WTC11 (cell line): Measurements from ENCODE around the gene CFAP68. TPM values are rescaled to one million over a fixed set of nuclear protein-coding genes. Genes with fewer than 3 reads are reported as not detected.

Experiments used
- ATAC-seq: fragments of 200-7000 bp; cut with Tn5 transposase; 2 replicates; pipeline ENCODE4 v1.10.0; 2021; ENCODE audit warnings: mild to moderate bottlenecking, moderate library complexity
- CTCF ChIA-PET: fragments of 300-600 bp; sonication (Branson Sonifier 250); formaldehyde crosslinking; loops from one replicate; lab custom pipeline; 2021; ENCODE audit warnings: antibody characterized with exemption; lab: Charles Lee
- POLR2A ChIA-PET: fragments of 350-600 bp; sonication (Branson Sonifier 250); formaldehyde crosslinking; loops from one replicate; lab custom pipeline; 2021; ENCODE audit warnings: antibody characterized with exemption; lab: Charles Lee
- DNase-seq: peaks from one replicate; pipeline ENCODE4 v3.0.0; 2021; ENCODE audit warnings: low spot score
- H3K27ac Mint-ChIP-seq: 2 replicates; pipeline ENCODE4 v1.8.0; 2021; ENCODE audit warnings: mixed read lengths
- H3K27me3 Mint-ChIP-seq: 2 replicates; pipeline ENCODE4 v1.8.0; 2021; ENCODE audit warnings: low read depth, mild to moderate bottlenecking, moderate library complexity, mixed read lengths
- H3K36me3 Mint-ChIP-seq: 2 replicates; pipeline ENCODE4 v1.8.0; 2021; ENCODE audit warnings: mixed read lengths
- H3K4me1 Mint-ChIP-seq: 2 replicates; pipeline ENCODE4 v1.8.0; 2022; ENCODE audit warnings: mixed read lengths
- H3K4me3 Mint-ChIP-seq: 2 replicates; pipeline ENCODE4 v1.8.0; 2021; ENCODE audit warnings: mild to moderate bottlenecking, moderate library complexity, mixed read lengths
- H3K9me3 Mint-ChIP-seq: 2 replicates; pipeline ENCODE4 v1.8.0; 2021; ENCODE audit warnings: mixed read lengths
- CBFB ChIP-seq: sonication (generic); formaldehyde crosslinking; IDR thresholded peaks from 2 replicates; pipeline ENCODE4 v1.8.1; 2022; ENCODE audit warnings: mild to moderate bottlenecking, low read depth, missing genetic modification reagents
- ELF4 ChIP-seq: sonication (generic); formaldehyde crosslinking; IDR thresholded peaks from 2 replicates; pipeline ENCODE4 v1.8.1; 2022; ENCODE audit warnings: low read depth, mild to moderate bottlenecking, moderate library complexity, missing genetic modification reagents
- EMX1 ChIP-seq: fragments of 250-450 bp; sonication (Bioruptor Pico); IDR thresholded peaks from 2 replicates; pipeline ENCODE4 v1.8.0; 2021; ENCODE audit warnings: mild to moderate bottlenecking
- ETV6 ChIP-seq: sonication (generic); formaldehyde crosslinking; IDR thresholded peaks from 2 replicates; pipeline ENCODE4 v1.8.1; 2022; ENCODE audit warnings: mild to moderate bottlenecking, missing genetic modification reagents
- FOXP1 ChIP-seq: sonication (generic); formaldehyde crosslinking; IDR thresholded peaks from 2 replicates; pipeline ENCODE4 v1.8.0; 2022; ENCODE audit warnings: missing genetic modification reagents, mild to moderate bottlenecking, moderate library complexity, borderline replicate concordance
- GTF2I ChIP-seq: fragments of 250-450 bp; sonication (Bioruptor Pico); conservative IDR thresholded peaks from 2 replicates; pipeline ENCODE4 v1.4.0; 2021; ENCODE audit warnings: mild to moderate bottlenecking
- MXD4 ChIP-seq: fragments of 250-450 bp; sonication (Bioruptor Pico); IDR thresholded peaks from 2 replicates; pipeline ENCODE4 v1.8.0; 2021; ENCODE audit warnings: mild to moderate bottlenecking, moderate library complexity, borderline replicate concordance
- MYBL2 ChIP-seq: sonication (generic); formaldehyde crosslinking; IDR thresholded peaks from 2 replicates; pipeline ENCODE4 v1.8.1; 2023; ENCODE audit warnings: mild to moderate bottlenecking, moderate library complexity, missing genetic modification reagents
- NFYB ChIP-seq: sonication (generic); formaldehyde crosslinking; conservative IDR thresholded peaks from 2 replicates; pipeline ENCODE4 v1.8.0; 2022; ENCODE audit warnings: low read depth, missing genetic modification reagents
- NR1H2 ChIP-seq: sonication (generic); formaldehyde crosslinking; IDR thresholded peaks from 2 replicates; pipeline ENCODE4 v1.9.0; 2021; ENCODE audit warnings: mild to moderate bottlenecking, moderate library complexity, missing genetic modification reagents
- NR3C1 ChIP-seq: sonication (generic); formaldehyde crosslinking; conservative IDR thresholded peaks from 2 replicates; pipeline ENCODE4 v1.8.1; 2023; ENCODE audit warnings: low read depth, mild to moderate bottlenecking, missing genetic modification reagents
- OVOL2 ChIP-seq: fragments of 250-450 bp; sonication (Bioruptor Pico); IDR thresholded peaks from 2 replicates; pipeline ENCODE4 v1.9.0; 2021; ENCODE audit warnings: mild to moderate bottlenecking, borderline replicate concordance
- PRRX2 ChIP-seq: fragments of 250-450 bp; sonication (Bioruptor Pico); IDR thresholded peaks from 2 replicates; pipeline ENCODE4 v1.8.0; 2021; ENCODE audit warnings: mild to moderate bottlenecking
- SMAD4 ChIP-seq: sonication (generic); formaldehyde crosslinking; IDR thresholded peaks from 2 replicates; pipeline ENCODE4 v1.8.0; 2022; ENCODE audit warnings: mild to moderate bottlenecking, missing genetic modification reagents
- SP1 ChIP-seq: sonication (generic); formaldehyde crosslinking; conservative IDR thresholded peaks from 2 replicates; pipeline ENCODE4 v1.8.1; 2022; ENCODE audit warnings: missing genetic modification reagents
- TCF7 ChIP-seq: sonication (generic); formaldehyde crosslinking; IDR thresholded peaks from 2 replicates; pipeline ENCODE4 v1.8.0; 2022; ENCODE audit warnings: mild to moderate bottlenecking, low read depth, missing genetic modification reagents, moderate library complexity
- ZNF219 ChIP-seq: sonication (generic); formaldehyde crosslinking; IDR thresholded peaks from 2 replicates; pipeline ENCODE4 v1.8.0; 2023; ENCODE audit warnings: missing genetic modification reagents, mild to moderate bottlenecking, borderline replicate concordance
- ZNF317 ChIP-seq: sonication (generic); formaldehyde crosslinking; IDR thresholded peaks from 2 replicates; pipeline ENCODE4 v1.8.1; 2023; ENCODE audit warnings: low read depth, mild to moderate bottlenecking, moderate library complexity, missing genetic modification reagents, borderline replicate concordance
- total RNA-seq: library from RNA; stranded (reverse); gene quantifications from 3 replicates; pipeline ENCODE4 v1.2.3, GENCODE V29; 2021
- TF ChIP-seq, protein P1 (sequence below): fragments of 250-450 bp; sonication (Bioruptor Pico); IDR thresholded peaks from 2 replicates; pipeline ENCODE4 v1.8.0; 2021; ENCODE audit warnings: mild to moderate bottlenecking
- TF ChIP-seq, protein P2 (sequence below): sonication (generic); formaldehyde crosslinking; IDR thresholded peaks from 2 replicates; pipeline ENCODE4 v1.8.1; 2022; ENCODE audit warnings: mild to moderate bottlenecking, moderate library complexity, missing genetic modification reagents
- TF ChIP-seq, protein P3 (sequence below): sonication (generic); formaldehyde crosslinking; IDR thresholded peaks from 2 replicates; pipeline ENCODE4 v1.8.1; 2022; ENCODE audit warnings: mild to moderate bottlenecking, missing genetic modification reagents, moderate library complexity, borderline replicate concordance
- TF ChIP-seq, protein P4 (sequence below): sonication (generic); formaldehyde crosslinking; conservative IDR thresholded peaks from 2 replicates; pipeline ENCODE4 v1.8.1; 2023; ENCODE audit warnings: mild to moderate bottlenecking, low read depth, missing genetic modification reagents, moderate library complexity
- TF ChIP-seq, protein P5 (sequence below): sonication (generic); formaldehyde crosslinking; IDR thresholded peaks from 2 replicates; pipeline ENCODE4 v1.8.0; 2023; ENCODE audit warnings: missing genetic modification reagents

The CFAP68 gene
- total RNA-seq, 1 experiment from 2014 or later, result 18.7 TPM

DNA sequence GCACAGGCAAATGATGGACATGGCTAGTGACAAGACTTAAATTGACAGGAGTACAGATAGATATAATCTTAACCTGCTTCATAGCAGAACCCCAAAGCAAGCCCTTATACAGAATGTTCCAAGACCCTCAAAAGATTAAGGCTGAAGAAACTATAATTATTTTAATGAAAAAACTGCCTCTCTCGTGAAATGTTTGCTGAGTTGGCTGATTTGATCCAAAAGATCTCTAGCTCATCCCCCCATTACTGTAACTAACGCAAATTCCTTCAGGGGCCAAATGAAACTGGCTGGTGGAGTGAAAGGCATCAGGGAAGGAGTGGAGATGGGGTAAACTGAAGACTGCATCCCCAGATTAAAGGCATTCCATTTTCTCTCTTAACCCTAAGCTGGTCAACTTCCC is 27.2 kb upstream of the CFAP68 start (continued):
- TF ChIP-seq, protein P1, sequence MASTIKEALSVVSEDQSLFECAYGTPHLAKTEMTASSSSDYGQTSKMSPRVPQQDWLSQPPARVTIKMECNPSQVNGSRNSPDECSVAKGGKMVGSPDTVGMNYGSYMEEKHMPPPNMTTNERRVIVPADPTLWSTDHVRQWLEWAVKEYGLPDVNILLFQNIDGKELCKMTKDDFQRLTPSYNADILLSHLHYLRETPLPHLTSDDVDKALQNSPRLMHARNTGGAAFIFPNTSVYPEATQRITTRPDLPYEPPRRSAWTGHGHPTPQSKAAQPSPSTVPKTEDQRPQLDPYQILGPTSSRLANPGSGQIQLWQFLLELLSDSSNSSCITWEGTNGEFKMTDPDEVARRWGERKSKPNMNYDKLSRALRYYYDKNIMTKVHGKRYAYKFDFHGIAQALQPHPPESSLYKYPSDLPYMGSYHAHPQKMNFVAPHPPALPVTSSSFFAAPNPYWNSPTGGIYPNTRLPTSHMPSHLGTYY (CRISPR knock-in tag), result no peak
- TF ChIP-seq, protein P2, sequence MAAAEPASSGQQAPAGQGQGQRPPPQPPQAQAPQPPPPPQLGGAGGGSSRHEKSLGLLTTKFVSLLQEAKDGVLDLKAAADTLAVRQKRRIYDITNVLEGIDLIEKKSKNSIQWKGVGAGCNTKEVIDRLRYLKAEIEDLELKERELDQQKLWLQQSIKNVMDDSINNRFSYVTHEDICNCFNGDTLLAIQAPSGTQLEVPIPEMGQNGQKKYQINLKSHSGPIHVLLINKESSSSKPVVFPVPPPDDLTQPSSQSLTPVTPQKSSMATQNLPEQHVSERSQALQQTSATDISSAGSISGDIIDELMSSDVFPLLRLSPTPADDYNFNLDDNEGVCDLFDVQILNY, result no peak
- TF ChIP-seq ETV6 (CRISPR knock-in tag), result no peak
- no peak for TF ChIP-seq ZNF219 (CRISPR knock-in tag)
- no peak for TF ChIP-seq TCF7 (CRISPR knock-in tag)
- TF ChIP-seq EMX1 (CRISPR knock-in tag), result no peak
- no peak for TF ChIP-seq ELF4 (CRISPR knock-in tag)
- no peak for TF ChIP-seq SMAD4 (CRISPR knock-in tag)
- no peak for TF ChIP-seq NR1H2 (CRISPR knock-in tag)

DNA sequence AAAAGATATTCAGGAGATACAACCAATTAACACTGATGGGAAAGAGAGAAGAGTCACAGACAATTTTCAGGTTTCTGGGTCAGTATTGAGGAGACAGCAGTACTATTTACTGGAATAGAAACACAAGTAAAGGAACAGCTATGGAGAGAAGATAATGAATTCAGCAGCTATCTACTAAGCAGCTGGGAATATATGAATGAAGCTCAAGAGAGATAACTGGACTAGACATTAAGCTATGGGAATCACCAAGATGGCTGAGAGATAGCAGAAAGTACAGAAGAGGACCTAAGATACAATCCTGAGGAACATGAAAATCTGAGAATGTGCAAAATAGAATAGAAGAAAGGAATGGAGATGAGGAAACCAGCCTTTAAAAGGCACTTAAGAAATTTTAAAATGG is 23.8 kb upstream of the CFAP68 start:
- Mint-ChIP-seq H3K4me1 (no peaks in the 10 kb centered on the region), H3K9me3 (no peaks in the 10 kb centered on the region), H3K27me3 (no peaks in the 10 kb centered on the region), H3K36me3 (peaks cover 8% of the 10 kb centered on the region), H3K27ac (no peak overlapping the region), H3K4me3 (no peak overlapping the region)
- CTCF ChIA-PET, result interaction anchor here (1.9 kb wide), 1 partner anchor 15 kb away, joined by 6 read pairs; no protein-coding TSS in a partner anchor
- TF ChIP-seq ELF4 (CRISPR knock-in tag) (no peak), TCF7 (CRISPR knock-in tag) (no peak)
- DNase-seq (no peak), ATAC-seq (no peak)
- POLR2A ChIA-PET, result no interaction called here

DNA sequence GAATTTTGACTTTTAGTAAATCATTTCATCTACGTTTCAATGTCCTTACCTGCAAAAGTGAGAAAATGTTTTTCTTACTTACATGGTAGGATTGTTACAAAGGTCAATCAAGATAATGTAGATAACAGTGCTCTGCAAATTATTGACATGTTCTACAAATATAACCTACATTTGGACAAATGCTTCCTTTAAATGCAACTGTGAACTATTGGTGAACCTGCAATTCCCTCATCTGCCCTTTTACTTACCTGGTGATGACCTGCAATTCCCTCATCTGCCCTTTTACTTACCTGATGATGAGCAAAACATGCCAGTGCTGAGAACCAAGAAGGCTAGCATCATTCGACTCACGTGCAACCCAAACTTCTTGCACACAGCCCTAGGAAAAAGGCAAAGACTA is 19.1 kb upstream of the CFAP68 start:
- Mint-ChIP-seq H3K4me3 (no peak overlapping the region), H3K27me3 (no peaks in the 10 kb centered on the region), H3K4me1 (no peaks in the 10 kb centered on the region), H3K9me3 (no peaks in the 10 kb centered on the region), H3K27ac (no peak overlapping the region), H3K36me3 (peaks cover 7% of the 10 kb centered on the region; the same call in 1 of the 2 replicates)
- ChIA-PET CTCF (interaction anchor here (1.0 to 1.3 kb wide), 2 partner anchors 8 to 19 kb away, joined by 4 read pairs; no protein-coding TSS in a partner anchor), POLR2A (interaction anchor here (1.1 kb wide), 1 partner anchor 11 kb away, joined by 3 read pairs; no protein-coding TSS in a partner anchor)
- no peak for ATAC-seq
- TF ChIP-seq MYBL2 (CRISPR knock-in tag) (no peak), PRRX2 (no peak), CBFB (CRISPR knock-in tag) (no peak), FOXP1 (CRISPR knock-in tag) (no peak), NR3C1 (CRISPR knock-in tag) (no peak), SP1 (CRISPR knock-in tag) (no peak), ZNF317 (no peak), OVOL2 (CRISPR knock-in tag) (no peak), NFYB (no peak), MXD4 (CRISPR knock-in tag) (no peak), GTF2I (CRISPR knock-in tag) (no peak)
- TF ChIP-seq, protein P1 (CRISPR knock-in tag), result no peak
- TF ChIP-seq, protein P3, sequence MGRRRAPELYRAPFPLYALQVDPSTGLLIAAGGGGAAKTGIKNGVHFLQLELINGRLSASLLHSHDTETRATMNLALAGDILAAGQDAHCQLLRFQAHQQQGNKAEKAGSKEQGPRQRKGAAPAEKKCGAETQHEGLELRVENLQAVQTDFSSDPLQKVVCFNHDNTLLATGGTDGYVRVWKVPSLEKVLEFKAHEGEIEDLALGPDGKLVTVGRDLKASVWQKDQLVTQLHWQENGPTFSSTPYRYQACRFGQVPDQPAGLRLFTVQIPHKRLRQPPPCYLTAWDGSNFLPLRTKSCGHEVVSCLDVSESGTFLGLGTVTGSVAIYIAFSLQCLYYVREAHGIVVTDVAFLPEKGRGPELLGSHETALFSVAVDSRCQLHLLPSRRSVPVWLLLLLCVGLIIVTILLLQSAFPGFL (CRISPR knock-in tag), result no peak
- TF ChIP-seq, protein P4, sequence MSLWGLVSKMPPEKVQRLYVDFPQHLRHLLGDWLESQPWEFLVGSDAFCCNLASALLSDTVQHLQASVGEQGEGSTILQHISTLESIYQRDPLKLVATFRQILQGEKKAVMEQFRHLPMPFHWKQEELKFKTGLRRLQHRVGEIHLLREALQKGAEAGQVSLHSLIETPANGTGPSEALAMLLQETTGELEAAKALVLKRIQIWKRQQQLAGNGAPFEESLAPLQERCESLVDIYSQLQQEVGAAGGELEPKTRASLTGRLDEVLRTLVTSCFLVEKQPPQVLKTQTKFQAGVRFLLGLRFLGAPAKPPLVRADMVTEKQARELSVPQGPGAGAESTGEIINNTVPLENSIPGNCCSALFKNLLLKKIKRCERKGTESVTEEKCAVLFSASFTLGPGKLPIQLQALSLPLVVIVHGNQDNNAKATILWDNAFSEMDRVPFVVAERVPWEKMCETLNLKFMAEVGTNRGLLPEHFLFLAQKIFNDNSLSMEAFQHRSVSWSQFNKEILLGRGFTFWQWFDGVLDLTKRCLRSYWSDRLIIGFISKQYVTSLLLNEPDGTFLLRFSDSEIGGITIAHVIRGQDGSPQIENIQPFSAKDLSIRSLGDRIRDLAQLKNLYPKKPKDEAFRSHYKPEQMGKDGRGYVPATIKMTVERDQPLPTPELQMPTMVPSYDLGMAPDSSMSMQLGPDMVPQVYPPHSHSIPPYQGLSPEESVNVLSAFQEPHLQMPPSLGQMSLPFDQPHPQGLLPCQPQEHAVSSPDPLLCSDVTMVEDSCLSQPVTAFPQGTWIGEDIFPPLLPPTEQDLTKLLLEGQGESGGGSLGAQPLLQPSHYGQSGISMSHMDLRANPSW (CRISPR knock-in tag), result no peak
- TF ChIP-seq, protein P5, sequence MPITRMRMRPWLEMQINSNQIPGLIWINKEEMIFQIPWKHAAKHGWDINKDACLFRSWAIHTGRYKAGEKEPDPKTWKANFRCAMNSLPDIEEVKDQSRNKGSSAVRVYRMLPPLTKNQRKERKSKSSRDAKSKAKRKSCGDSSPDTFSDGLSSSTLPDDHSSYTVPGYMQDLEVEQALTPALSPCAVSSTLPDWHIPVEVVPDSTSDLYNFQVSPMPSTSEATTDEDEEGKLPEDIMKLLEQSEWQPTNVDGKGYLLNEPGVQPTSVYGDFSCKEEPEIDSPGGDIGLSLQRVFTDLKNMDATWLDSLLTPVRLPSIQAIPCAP (CRISPR knock-in tag), result no peak
- no peak for DNase-seq
